SK-N-SH treated with all-trans-retinoic acid at 6 μM for 48 hours (cell line): ENCODE results near the gene BST1.

Source experiments
- OSR1 ChIP-seq: fragments of 250-450 bp; sonication (Bioruptor Pico); IDR thresholded peaks from 2 replicates; pipeline ENCODE4 v1.8.0; 2022; ENCODE audit warnings: moderate library complexity, mild to moderate bottlenecking, inconsistent platforms
- PPARA ChIP-seq: fragments of 250-450 bp; sonication (Bioruptor Pico); IDR thresholded peaks from 2 replicates; pipeline ENCODE4 v1.5.0; 2020; ENCODE audit warnings: mild to moderate bottlenecking, borderline replicate concordance
- TCF4 ChIP-seq: fragments of 250-450 bp; sonication (Bioruptor Pico); IDR thresholded peaks from 2 replicates; pipeline ENCODE4 v1.8.0; 2021; ENCODE audit warnings: mild to moderate bottlenecking, moderate library complexity, borderline replicate concordance
- TOX ChIP-seq: fragments of 250-450 bp; sonication (Bioruptor Pico); IDR thresholded peaks from 2 replicates; pipeline ENCODE4 v1.8.0; 2021; ENCODE audit warnings: mild to moderate bottlenecking, moderate library complexity, borderline replicate concordance
- ZFP30 ChIP-seq: fragments of 450-650 bp; formaldehyde crosslinking; IDR thresholded peaks from 2 replicates; pipeline ENCODE4 v1.5.0; 2022; ENCODE audit warnings: mild to moderate bottlenecking, moderate library complexity
- TF ChIP-seq, protein P1 (sequence below): fragments of 250-450 bp; sonication (Bioruptor Pico); IDR thresholded peaks from 2 replicates; pipeline ENCODE4 v1.8.0; 2020; ENCODE audit warnings: mild to moderate bottlenecking, moderate library complexity, borderline replicate concordance

DNA sequence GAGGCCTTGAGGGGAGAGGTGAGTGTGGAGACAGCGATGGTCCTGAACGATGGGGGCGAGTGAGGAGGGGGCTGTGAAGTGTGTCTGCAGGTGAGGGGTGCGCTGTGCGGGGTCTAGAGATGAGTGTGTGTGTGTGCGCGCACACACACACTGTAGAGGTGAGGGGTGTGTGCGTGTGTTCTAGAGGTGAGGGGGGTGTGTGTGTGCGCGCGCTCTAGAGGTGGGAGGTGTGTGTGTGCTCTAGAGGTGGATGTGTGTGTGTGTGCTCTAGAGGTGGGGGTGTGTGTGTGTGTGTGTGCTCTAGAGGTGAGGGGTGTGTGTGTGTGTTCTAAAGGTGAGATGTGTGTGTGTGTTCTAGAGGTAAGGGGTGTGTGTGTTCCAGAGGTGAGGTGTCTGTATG, 574 bp downstream of the BST1 start:
- TF ChIP-seq, protein P1, sequence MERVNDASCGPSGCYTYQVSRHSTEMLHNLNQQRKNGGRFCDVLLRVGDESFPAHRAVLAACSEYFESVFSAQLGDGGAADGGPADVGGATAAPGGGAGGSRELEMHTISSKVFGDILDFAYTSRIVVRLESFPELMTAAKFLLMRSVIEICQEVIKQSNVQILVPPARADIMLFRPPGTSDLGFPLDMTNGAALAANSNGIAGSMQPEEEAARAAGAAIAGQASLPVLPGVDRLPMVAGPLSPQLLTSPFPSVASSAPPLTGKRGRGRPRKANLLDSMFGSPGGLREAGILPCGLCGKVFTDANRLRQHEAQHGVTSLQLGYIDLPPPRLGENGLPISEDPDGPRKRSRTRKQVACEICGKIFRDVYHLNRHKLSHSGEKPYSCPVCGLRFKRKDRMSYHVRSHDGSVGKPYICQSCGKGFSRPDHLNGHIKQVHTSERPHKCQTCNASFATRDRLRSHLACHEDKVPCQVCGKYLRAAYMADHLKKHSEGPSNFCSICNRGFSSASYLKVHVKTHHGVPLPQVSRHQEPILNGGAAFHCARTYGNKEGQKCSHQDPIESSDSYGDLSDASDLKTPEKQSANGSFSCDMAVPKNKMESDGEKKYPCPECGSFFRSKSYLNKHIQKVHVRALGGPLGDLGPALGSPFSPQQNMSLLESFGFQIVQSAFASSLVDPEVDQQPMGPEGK (CRISPR knock-in tag): no peak
- TF ChIP-seq ZFP30 (CRISPR knock-in tag): no peak
- TF ChIP-seq PPARA: no peak
- no peak for TF ChIP-seq TOX (CRISPR knock-in tag)
- TF ChIP-seq OSR1 (CRISPR knock-in tag): no peak
- no peak for TF ChIP-seq TCF4 (CRISPR knock-in tag)
